Right atrium auricular region (tissue), 2 donors: ENCODE results near the gene SLC41A3. TPM values are rescaled to one million over a fixed set of nuclear protein-coding genes. Genes with fewer than 3 reads are reported as not detected.

Experiments used
- DNase-seq: peaks from one replicate; pipeline ENCODE4 v3.0.0-alpha.2; 2019; ENCODE audit warnings: low spot score
- H3K27ac ChIP-seq, 2 donors: fragments of 200-600 bp; sonication (generic); 1 replicate in 1 of 2; 2 replicates in 1 of 2; pipeline ENCODE4 v1.5.1; 2016 to 2019
- H3K27me3 ChIP-seq, 2 donors: fragments of 200-600 bp; sonication (generic); one replicate each; pipeline versions ENCODE4 v1.5.1 to v1.6.0; 2017 to 2019
- H3K36me3 ChIP-seq: fragments of 200-600 bp; sonication (generic); one replicate; pipeline ENCODE4 v1.5.1; 2016
- H3K4me1 ChIP-seq, 2 donors: fragments of 200-600 bp; sonication (generic); one replicate each; pipeline versions ENCODE4 v1.5.1 to v1.6.0; 2017 to 2019
- H3K4me3 ChIP-seq, 2 donors: fragments of 200-600 bp; sonication (generic); 1 replicate in 1 of 2; 2 replicates in 1 of 2; pipeline ENCODE4 v1.5.1; 2017 to 2019; ENCODE audit warnings: mild to moderate bottlenecking in 1 of 2, moderate library complexity in 1 of 2
- H3K9me3 ChIP-seq, 2 donors: fragments of 200-600 bp; sonication (generic); one replicate each; pipeline ENCODE4 v1.5.1; 2019
- CTCF ChIP-seq, 2 donors: fragments of 200-600 bp; sonication (generic); IDR thresholded peaks; one replicate each; pipeline ENCODE4 v1.5.1; 2019; ENCODE audit warnings: antibody characterized with exemption in 2 of 2
- total RNA-seq, 2 donors: library from RNA; depleted of rRNA; stranded (reverse); fragments of >200 nt; gene quantifications; one replicate each; pipeline ENCODE4 v1.1.0, GENCODE V29; 2016

The SLC41A3 gene
- total RNA-seq, 2 donors from 2014 or later, result 34.1 to 39.6 TPM

DNA sequence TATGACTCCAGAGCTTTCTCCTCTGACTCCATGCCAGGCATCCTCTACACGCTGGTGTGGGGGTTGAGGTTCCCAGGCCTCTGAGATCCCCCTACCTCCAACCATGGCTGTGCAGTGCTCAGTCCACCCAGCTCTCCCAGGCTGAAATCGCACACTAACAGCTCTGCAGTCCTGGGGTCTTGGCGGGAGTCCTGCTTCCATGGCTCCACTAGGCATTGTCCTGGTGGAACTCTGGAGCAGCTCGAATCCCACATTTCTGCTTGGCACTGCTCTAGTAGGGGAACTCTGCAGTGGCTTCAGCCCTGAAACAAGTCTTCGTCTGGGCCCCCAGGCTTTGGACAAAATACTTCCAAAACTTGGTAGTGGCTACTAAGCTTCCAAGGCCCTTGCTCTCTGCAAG is 64.2 kb downstream of the SLC41A3 start:
- Histone ChIP-seq H3K27ac (no peak overlapping the region), H3K4me1 (no peaks in the 10 kb centered on the region), H3K27me3 (no peaks in the 10 kb centered on the region), H3K36me3 (peaks cover 12% of the 10 kb centered on the region), H3K9me3 (no peaks in the 10 kb centered on the region), H3K4me3 (no peak overlapping the region)
- no peak for DNase-seq
- no peak for TF ChIP-seq CTCF (IDR thresholded peaks at IDR 0.05)

DNA sequence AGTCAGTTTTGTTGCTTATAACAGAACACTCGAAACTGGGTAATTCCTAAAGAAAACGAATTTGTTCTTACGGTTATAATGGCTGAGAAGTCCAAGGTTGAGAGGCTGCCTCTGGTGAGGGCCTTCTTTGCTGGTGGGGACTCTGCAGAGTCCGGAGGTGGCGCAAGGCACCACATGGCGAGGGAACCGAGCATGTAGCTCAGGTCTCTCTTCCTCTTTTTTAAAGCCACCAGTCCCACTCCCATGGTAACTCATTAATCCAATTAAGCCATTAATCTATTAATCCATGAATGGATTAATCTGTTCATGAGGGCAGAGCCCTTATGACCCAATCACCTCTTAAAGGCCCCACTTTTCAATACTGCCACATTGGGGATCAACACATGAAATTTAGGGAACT is 64.9 kb downstream of the SLC41A3 start:
- Histone ChIP-seq H3K4me1 (no peaks in the 10 kb centered on the region), H3K27ac (no peak overlapping the region), H3K9me3 (no peaks in the 10 kb centered on the region), H3K36me3 (peaks cover 12% of the 10 kb centered on the region), H3K4me3 (no peak overlapping the region), H3K27me3 (no peaks in the 10 kb centered on the region)
- TF ChIP-seq CTCF (IDR thresholded peaks at IDR 0.05), result no peak
- DNase-seq, result no peak

GRCh38 chr3:126018545-126018944 is 65.4 kb downstream of the SLC41A3 start:
- Histone ChIP-seq H3K4me1 (no peaks in the 10 kb centered on the region), H3K27ac (no peak overlapping the region), H3K27me3 (no peaks in the 10 kb centered on the region), H3K4me3 (no peak overlapping the region), H3K36me3 (peaks cover 12% of the 10 kb centered on the region), H3K9me3 (no peaks in the 10 kb centered on the region)
- no peak for DNase-seq
- TF ChIP-seq CTCF (IDR thresholded peaks at IDR 0.05), result no peak

GRCh38 chr3:126017362-126017761 is 66.6 kb downstream of the SLC41A3 start:
- Histone ChIP-seq H3K9me3 (no peaks in the 10 kb centered on the region), H3K27me3 (no peaks in the 10 kb centered on the region), H3K27ac (no peak overlapping the region), H3K36me3 (peaks cover 12% of the 10 kb centered on the region), H3K4me1 (no peaks in the 10 kb centered on the region), H3K4me3 (no peak overlapping the region)
- no peak for DNase-seq
- no peak for TF ChIP-seq CTCF (IDR thresholded peaks at IDR 0.05)

- no peak for DNase-seq
- peaks cover 12% of the 10 kb centered on the region for H3K36me3 ChIP-seq
- H3K4me3 ChIP-seq, result no peak overlapping the region
- H3K4me1 ChIP-seq, result no peaks in the 10 kb centered on the region
- no peaks in the 10 kb centered on the region for H3K9me3 ChIP-seq
- no peak overlapping the region for H3K27ac ChIP-seq
- TF ChIP-seq CTCF (IDR thresholded peaks at IDR 0.05), result no peak
- no peaks in the 10 kb centered on the region for H3K27me3 ChIP-seq
These were observed 67.3 kb downstream of the SLC41A3 start for GRCh38 chr3:126016616-126017015.

- Histone ChIP-seq H3K27ac (no peak overlapping the region), H3K27me3 (no peaks in the 10 kb centered on the region), H3K9me3 (no peaks in the 10 kb centered on the region), H3K4me3 (no peak overlapping the region), H3K4me1 (no peaks in the 10 kb centered on the region), H3K36me3 (peaks cover 12% of the 10 kb centered on the region)
- TF ChIP-seq CTCF (IDR thresholded peaks at IDR 0.05), result no peak
- DNase-seq, result peak; percentile 49
These were observed 68.8 kb downstream of the SLC41A3 start for GRCh38 chr3:126015075-126015474.
